HEK293 (cell line): ENCODE measurements around the gene TAS2R4.

Experiments used
- BCL11A ChIP-seq: fragments of 450-650 bp; formaldehyde crosslinking; IDR thresholded peaks from 2 replicates; pipeline ENCODE4 v1.5.1; 2016; ENCODE audit warnings: low read depth, missing biosample characterization, missing genetic modification characterization
- EGR2 ChIP-seq: fragments of 450-650 bp; formaldehyde crosslinking; IDR thresholded peaks from 2 replicates; pipeline ENCODE4 v1.5.1; 2016; ENCODE audit warnings: low read depth, missing biosample characterization, missing genetic modification characterization
- KLF7 ChIP-seq: fragments of 450-650 bp; formaldehyde crosslinking; IDR thresholded peaks from 2 replicates; pipeline ENCODE4 v1.5.1; 2016; ENCODE audit warnings: missing biosample characterization, missing genetic modification characterization, borderline replicate concordance
- OVOL3 ChIP-seq: fragments of 450-650 bp; formaldehyde crosslinking; IDR thresholded peaks from 2 replicates; pipeline ENCODE4 v1.5.1; 2016; ENCODE audit warnings: missing biosample characterization, missing genetic modification characterization
- RBAK ChIP-seq: fragments of 450-650 bp; formaldehyde crosslinking; IDR thresholded peaks from 2 replicates; pipeline ENCODE4 v1.5.1; 2016; ENCODE audit warnings: missing biosample characterization, missing genetic modification characterization
- SP2 ChIP-seq: fragments of 450-650 bp; formaldehyde crosslinking; IDR thresholded peaks from 2 replicates; pipeline ENCODE4 v1.5.1; 2016; ENCODE audit warnings: missing biosample characterization, missing genetic modification characterization
- SP3 ChIP-seq: fragments of 450-650 bp; formaldehyde crosslinking; IDR thresholded peaks from 2 replicates; pipeline ENCODE4 v1.5.1; 2016; ENCODE audit warnings: missing biosample characterization, missing genetic modification characterization
- ZBTB49 ChIP-seq: fragments of 450-650 bp; formaldehyde crosslinking; IDR thresholded peaks from 2 replicates; pipeline ENCODE4 v1.5.1; 2016; ENCODE audit warnings: missing biosample characterization, missing genetic modification characterization, low read depth
- ZBTB8A ChIP-seq: fragments of 450-650 bp; formaldehyde crosslinking; IDR thresholded peaks from 2 replicates; pipeline ENCODE4 v1.5.1; 2016; ENCODE audit warnings: missing biosample characterization, missing genetic modification characterization
- ZNF140 ChIP-seq: fragments of 450-650 bp; formaldehyde crosslinking; IDR thresholded peaks from 2 replicates; pipeline ENCODE4 v1.5.1; 2016; ENCODE audit warnings: missing biosample characterization, missing genetic modification characterization
- ZNF155 ChIP-seq: fragments of 450-650 bp; formaldehyde crosslinking; IDR thresholded peaks from 2 replicates; pipeline ENCODE4 v1.5.1; 2016; ENCODE audit warnings: missing biosample characterization, missing genetic modification characterization
- ZNF16 ChIP-seq: fragments of 450-650 bp; formaldehyde crosslinking; IDR thresholded peaks from 2 replicates; pipeline ENCODE4 v1.5.1; 2016; ENCODE audit warnings: low read depth, missing biosample characterization, missing genetic modification characterization
- ZNF2 ChIP-seq: fragments of 450-650 bp; formaldehyde crosslinking; IDR thresholded peaks from 2 replicates; pipeline ENCODE4 v1.5.1; 2016; ENCODE audit warnings: missing biosample characterization, missing genetic modification characterization
- ZNF274 ChIP-seq, 2 experiments: fragments of 200-500 bp in 1 of 2; fragments of 450-650 bp in 1 of 2; sonication (Bioruptor generic) in 1 of 2; formaldehyde crosslinking in 1 of 2; IDR thresholded peaks; 2 replicates each; pipeline versions ENCODE4 v1.5.1 to v1.6.1; 2014 to 2016; ENCODE audit warnings: borderline replicate concordance in 1 of 2, inconsistent platforms in 1 of 2, low read length in 1 of 2, missing biosample characterization in 1 of 2, missing genetic modification characterization in 1 of 2
- ZNF335 ChIP-seq: fragments of 450-650 bp; formaldehyde crosslinking; conservative IDR thresholded peaks from 2 replicates; pipeline ENCODE4 v1.5.1; 2016; ENCODE audit warnings: missing biosample characterization, missing genetic modification characterization
- ZNF391 ChIP-seq: fragments of 450-650 bp; formaldehyde crosslinking; IDR thresholded peaks from 2 replicates; pipeline ENCODE4 v1.5.1; 2016; ENCODE audit warnings: low read depth, missing biosample characterization, missing genetic modification characterization, borderline replicate concordance
- ZNF433 ChIP-seq: fragments of 450-650 bp; formaldehyde crosslinking; IDR thresholded peaks from 2 replicates; pipeline ENCODE4 v1.5.1; 2016; ENCODE audit warnings: missing biosample characterization, missing genetic modification characterization, low read depth
- ZNF473 ChIP-seq: fragments of 450-650 bp; formaldehyde crosslinking; IDR thresholded peaks from 2 replicates; pipeline ENCODE4 v1.5.1; 2017; ENCODE audit warnings: missing biosample characterization, missing genetic modification characterization
- ZNF530 ChIP-seq: fragments of 450-650 bp; formaldehyde crosslinking; IDR thresholded peaks from 2 replicates; pipeline ENCODE4 v1.5.1; 2016; ENCODE audit warnings: low read depth, missing biosample characterization, missing genetic modification characterization
- ZNF548 ChIP-seq: fragments of 450-650 bp; formaldehyde crosslinking; IDR thresholded peaks from 2 replicates; pipeline ENCODE4 v1.5.1; 2016; ENCODE audit warnings: missing biosample characterization, missing genetic modification characterization
- ZNF621 ChIP-seq: fragments of 450-650 bp; formaldehyde crosslinking; IDR thresholded peaks from 2 replicates; pipeline ENCODE4 v1.5.1; 2017; ENCODE audit warnings: missing biosample characterization, missing genetic modification characterization
- ZNF623 ChIP-seq: fragments of 450-650 bp; formaldehyde crosslinking; IDR thresholded peaks from 2 replicates; pipeline ENCODE4 v1.5.1; 2016; ENCODE audit warnings: missing biosample characterization, missing genetic modification characterization
- ZNF660 ChIP-seq: fragments of 450-650 bp; IDR thresholded peaks from 2 replicates; pipeline ENCODE4 v1.5.1; 2018; ENCODE audit warnings: missing biosample characterization, mild to moderate bottlenecking, missing genetic modification characterization
- ZNF664 ChIP-seq: fragments of 450-650 bp; formaldehyde crosslinking; IDR thresholded peaks from 2 replicates; pipeline ENCODE4 v1.5.1; 2016; ENCODE audit warnings: missing biosample characterization, missing genetic modification characterization
- ZNF747 ChIP-seq: fragments of 450-650 bp; formaldehyde crosslinking; IDR thresholded peaks from 2 replicates; pipeline ENCODE4 v1.5.1; 2016; ENCODE audit warnings: missing biosample characterization, missing genetic modification characterization
- ZNF777 ChIP-seq: fragments of 450-650 bp; formaldehyde crosslinking; IDR thresholded peaks from 2 replicates; pipeline ENCODE4 v1.5.1; 2017; ENCODE audit warnings: missing biosample characterization, missing genetic modification characterization, borderline replicate concordance
- ZSCAN5A ChIP-seq: fragments of 450-650 bp; formaldehyde crosslinking; IDR thresholded peaks from 2 replicates; pipeline ENCODE4 v1.5.1; 2016; ENCODE audit warnings: missing biosample characterization, missing genetic modification characterization
- TF ChIP-seq, protein P1 (sequence below): fragments of 450-650 bp; formaldehyde crosslinking; IDR thresholded peaks from 2 replicates; pipeline ENCODE4 v1.5.1; 2016; ENCODE audit warnings: missing biosample characterization, missing genetic modification characterization
- TF ChIP-seq, protein P2 (sequence below): fragments of 450-650 bp; formaldehyde crosslinking; IDR thresholded peaks from 2 replicates; pipeline ENCODE4 v1.5.1; 2017; ENCODE audit warnings: missing biosample characterization, missing genetic modification characterization
- TF ChIP-seq, protein P3 (sequence below): fragments of 450-650 bp; formaldehyde crosslinking; IDR thresholded peaks from 2 replicates; pipeline ENCODE4 v1.5.1; 2016; ENCODE audit warnings: missing biosample characterization, missing genetic modification characterization
- TF ChIP-seq, protein P4 (sequence below): fragments of 450-650 bp; formaldehyde crosslinking; IDR thresholded peaks from 2 replicates; pipeline ENCODE4 v1.5.1; 2016; ENCODE audit warnings: missing biosample characterization, missing genetic modification characterization

The TAS2R4 gene

DNA sequence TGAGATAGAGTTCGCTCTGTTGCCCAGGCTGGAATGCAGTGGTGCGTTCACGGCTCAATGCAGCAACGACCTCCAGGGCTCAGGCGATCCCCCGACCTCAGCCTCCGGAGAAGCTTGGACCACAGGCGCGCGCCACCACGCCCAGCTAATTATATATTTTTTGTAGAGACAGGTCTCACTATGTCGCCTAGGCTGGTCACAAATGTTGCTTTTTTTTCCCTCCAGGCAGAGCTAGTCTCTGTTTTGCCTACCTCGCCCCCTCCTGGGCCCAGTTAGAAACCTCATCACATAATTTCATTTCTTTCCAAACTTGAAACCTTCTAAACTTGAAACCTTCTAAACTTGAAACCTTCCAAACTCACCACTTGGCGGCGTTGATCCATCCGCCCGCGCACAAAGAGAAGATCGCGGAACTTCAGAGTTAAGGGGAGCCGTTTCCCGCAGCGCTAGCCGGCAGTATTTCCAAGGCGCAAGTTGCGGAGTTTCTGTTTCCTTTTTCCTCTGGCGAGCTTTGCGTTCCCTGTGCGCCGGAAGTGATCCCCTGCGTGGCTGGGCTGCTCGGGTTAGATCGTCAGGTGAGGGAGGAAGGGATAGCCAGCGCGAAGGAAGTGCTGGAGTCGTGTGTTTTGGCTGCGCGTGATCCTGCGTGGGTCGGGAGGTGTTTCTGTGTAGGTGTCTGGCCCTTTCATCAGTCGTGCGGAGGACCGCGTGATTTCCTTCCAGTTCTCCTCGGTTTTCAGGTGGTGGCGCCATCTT, 38.5 kb upstream of the TAS2R4 start, which contains the start of gene SSBP1 (continued):
- TF ChIP-seq ZBTB49 (tag by site-specific recombination) (no peak), SP2 (tag by site-specific recombination) (peak; percentile 76), RBAK (no peak), ZNF16 (tag by site-specific recombination) (no peak), ZBTB8A (tag by site-specific recombination) (peak; percentile 56; the same call in 1 of the 2 replicates), ZNF623 (tag by site-specific recombination) (peak; percentile 31; the same call in 1 of the 2 replicates), ZNF2 (peak; percentile 88), BCL11A (tag by site-specific recombination) (no peak; the same call in 1 of the 2 replicates), ZNF660 (tag by site-specific recombination) (peak; percentile 100), ZNF747 (tag by site-specific recombination) (no peak), ZNF391 (tag by site-specific recombination) (peak; percentile 96; the same call in 1 of the 2 replicates), OVOL3 (peak; percentile 83; the same call in 1 of the 2 replicates), ZNF433 (tag by site-specific recombination) (no peak), ZNF274 (IDR thresholded peaks at IDR 0.05; ENCODE audit: low read length) (no peak), ZNF274 (tag by site-specific recombination; IDR thresholded peaks at IDR 0.05; ENCODE audit: borderline replicate concordance) (no peak), ZNF548 (tag by site-specific recombination) (peak; percentile 57), ZNF335 (tag by site-specific recombination) (peak; percentile 92), KLF7 (tag by site-specific recombination) (peak; percentile 93), ZNF621 (tag by site-specific recombination) (no peak), EGR2 (peak; percentile 90), ZNF777 (tag by site-specific recombination) (no peak), ZNF155 (no peak), ZNF664 (peak; percentile 81), ZSCAN5A (tag by site-specific recombination) (peak; percentile 91), ZNF530 (tag by site-specific recombination) (no peak), SP3 (peak; percentile 73), ZNF140 (no peak), ZNF473 (tag by site-specific recombination) (no peak)
- TF ChIP-seq, protein P1, sequence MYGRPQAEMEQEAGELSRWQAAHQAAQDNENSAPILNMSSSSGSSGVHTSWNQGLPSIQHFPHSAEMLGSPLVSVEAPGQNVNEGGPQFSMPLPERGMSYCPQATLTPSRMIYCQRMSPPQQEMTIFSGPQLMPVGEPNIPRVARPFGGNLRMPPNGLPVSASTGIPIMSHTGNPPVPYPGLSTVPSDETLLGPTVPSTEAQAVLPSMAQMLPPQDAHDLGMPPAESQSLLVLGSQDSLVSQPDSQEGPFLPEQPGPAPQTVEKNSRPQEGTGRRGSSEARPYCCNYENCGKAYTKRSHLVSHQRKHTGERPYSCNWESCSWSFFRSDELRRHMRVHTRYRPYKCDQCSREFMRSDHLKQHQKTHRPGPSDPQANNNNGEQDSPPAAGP = peak; percentile 93
- TF ChIP-seq, protein P2, sequence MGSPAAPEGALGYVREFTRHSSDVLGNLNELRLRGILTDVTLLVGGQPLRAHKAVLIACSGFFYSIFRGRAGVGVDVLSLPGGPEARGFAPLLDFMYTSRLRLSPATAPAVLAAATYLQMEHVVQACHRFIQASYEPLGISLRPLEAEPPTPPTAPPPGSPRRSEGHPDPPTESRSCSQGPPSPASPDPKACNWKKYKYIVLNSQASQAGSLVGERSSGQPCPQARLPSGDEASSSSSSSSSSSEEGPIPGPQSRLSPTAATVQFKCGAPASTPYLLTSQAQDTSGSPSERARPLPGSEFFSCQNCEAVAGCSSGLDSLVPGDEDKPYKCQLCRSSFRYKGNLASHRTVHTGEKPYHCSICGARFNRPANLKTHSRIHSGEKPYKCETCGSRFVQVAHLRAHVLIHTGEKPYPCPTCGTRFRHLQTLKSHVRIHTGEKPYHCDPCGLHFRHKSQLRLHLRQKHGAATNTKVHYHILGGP (tag by site-specific recombination) = no peak
- TF ChIP-seq, protein P3, sequence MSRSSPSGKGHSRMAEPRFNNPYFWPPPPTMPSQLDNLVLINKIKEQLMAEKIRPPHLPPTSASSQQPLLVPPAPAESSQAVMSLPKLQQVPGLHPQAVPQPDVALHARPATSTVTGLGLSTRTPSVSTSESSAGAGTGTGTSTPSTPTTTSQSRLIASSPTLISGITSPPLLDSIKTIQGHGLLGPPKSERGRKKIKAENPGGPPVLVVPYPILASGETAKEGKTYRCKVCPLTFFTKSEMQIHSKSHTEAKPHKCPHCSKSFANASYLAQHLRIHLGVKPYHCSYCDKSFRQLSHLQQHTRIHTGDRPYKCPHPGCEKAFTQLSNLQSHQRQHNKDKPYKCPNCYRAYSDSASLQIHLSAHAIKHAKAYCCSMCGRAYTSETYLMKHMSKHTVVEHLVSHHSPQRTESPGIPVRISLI (tag by site-specific recombination) = peak; percentile 97
- TF ChIP-seq, protein P4, sequence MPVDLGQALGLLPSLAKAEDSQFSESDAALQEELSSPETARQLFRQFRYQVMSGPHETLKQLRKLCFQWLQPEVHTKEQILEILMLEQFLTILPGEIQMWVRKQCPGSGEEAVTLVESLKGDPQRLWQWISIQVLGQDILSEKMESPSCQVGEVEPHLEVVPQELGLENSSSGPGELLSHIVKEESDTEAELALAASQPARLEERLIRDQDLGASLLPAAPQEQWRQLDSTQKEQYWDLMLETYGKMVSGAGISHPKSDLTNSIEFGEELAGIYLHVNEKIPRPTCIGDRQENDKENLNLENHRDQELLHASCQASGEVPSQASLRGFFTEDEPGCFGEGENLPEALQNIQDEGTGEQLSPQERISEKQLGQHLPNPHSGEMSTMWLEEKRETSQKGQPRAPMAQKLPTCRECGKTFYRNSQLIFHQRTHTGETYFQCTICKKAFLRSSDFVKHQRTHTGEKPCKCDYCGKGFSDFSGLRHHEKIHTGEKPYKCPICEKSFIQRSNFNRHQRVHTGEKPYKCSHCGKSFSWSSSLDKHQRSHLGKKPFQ (tag by site-specific recombination) = no peak
